SK-N-SH (cell line): ENCODE data around the gene NMT2. TPM values are rescaled to one million over a fixed set of nuclear protein-coding genes. Genes with fewer than 3 reads are reported as not detected.

Experiments
- CTCF ChIA-PET: fragments of 300-600, 350-600 bp; formaldehyde crosslinking; extraction: SDS; loops from one replicate; lab custom pipeline; 2021; lab: Yijun Ruan, JAX
- POLR2A ChIA-PET: fragments of 350-600 bp; sonication (Branson Sonifier 250); formaldehyde crosslinking; extraction: SDS; loops from one replicate; lab custom pipeline; 2020; ENCODE audit warnings: antibody characterized with exemption, inconsistent platforms; lab: Yijun Ruan, JAX
- DNase-seq: peaks from one replicate; pipeline ENCODE4 v3.0.0; 2012
- H2AFZ ChIP-seq: fragments of 200-600 bp; sonication (generic); 2 replicates; pipeline ENCODE4 v1.8.1; 2016; ENCODE audit warnings: antibody characterized with exemption, mild to moderate bottlenecking, low read depth
- H3F3A ChIP-seq: fragments of 200-600 bp; sonication (generic); replicated peaks from 2 replicates; pipeline ENCODE3; 2016; ENCODE audit warnings: antibody characterized with exemption, mild to moderate bottlenecking; ENCODE audit not compliant: insufficient read depth
- H3K27ac ChIP-seq, 2 experiments: fragments of 200-500 bp in 1 of 2; fragments of 200-600 bp in 1 of 2; sonication (Bioruptor generic) in 1 of 2; sonication (generic), shearing (Covaris generic) in 1 of 2; 2 replicates each; pipeline versions ENCODE4 v1.5.1 to v1.6.1; 2014 to 2016; ENCODE audit warnings: low read depth in 2 of 2, inconsistent platforms in 1 of 2, low read length in 1 of 2, mild to moderate bottlenecking in 1 of 2, mixed read lengths in 1 of 2
- H3K27me3 ChIP-seq: fragments of 200-600 bp; sonication (generic), shearing (Covaris generic); 2 replicates; pipeline ENCODE4 v1.6.1; 2016; ENCODE audit warnings: mixed run types; ENCODE audit not compliant: insufficient read depth
- H3K36me3 ChIP-seq, 2 experiments: fragments of 200-500 bp in 1 of 2; fragments of 200-600 bp in 1 of 2; sonication (Bioruptor generic) in 1 of 2; sonication (generic) in 1 of 2; replicated peaks in 1 of 2; 2 replicates each; pipeline versions ENCODE3 to v1.5.1; 2014 to 2016; ENCODE audit warnings: low read length in 1 of 2, mild to moderate bottlenecking in 1 of 2; ENCODE audit not compliant: insufficient read depth in 2 of 2, control insufficient read depth in 1 of 2
- H3K4me1 ChIP-seq, 2 experiments: fragments of 200-500 bp in 1 of 2; fragments of 200-600 bp in 1 of 2; sonication (Bioruptor generic) in 1 of 2; sonication (generic), shearing (Covaris generic) in 1 of 2; 2 replicates each; pipeline versions ENCODE4 v1.5.1 to v1.6.1; 2014 to 2016; ENCODE audit warnings: low read depth in 1 of 2, low read length in 1 of 2, mixed run types in 1 of 2; ENCODE audit not compliant: insufficient read depth in 2 of 2, control insufficient read depth in 1 of 2
- H3K4me2 ChIP-seq: fragments of 200-600 bp; sonication (generic), shearing (Covaris generic); 2 replicates; pipeline ENCODE4 v1.6.1; 2017; ENCODE audit warnings: mixed run types
- H3K4me3 ChIP-seq, 2 experiments: fragments of 200-500 bp in 1 of 2; fragments of 200-600 bp in 1 of 2; sonication (Bioruptor generic) in 1 of 2; sonication (generic), shearing (Covaris generic) in 1 of 2; 2 replicates each; pipeline versions ENCODE4 v1.5.1 to v1.8.1; 2014 to 2016; ENCODE audit warnings: low read depth in 2 of 2, inconsistent platforms in 1 of 2, low read length in 1 of 2, mild to moderate bottlenecking in 1 of 2, mixed read lengths in 1 of 2, moderate library complexity in 1 of 2
- H3K79me2 ChIP-seq: fragments of 200-600 bp; sonication (generic); 2 replicates; pipeline ENCODE4 v1.8.1; 2017; ENCODE audit warnings: mild to moderate bottlenecking; ENCODE audit not compliant: insufficient read depth
- H3K9ac ChIP-seq: fragments of 200-600 bp; sonication (generic); 2 replicates; pipeline ENCODE4 v1.6.1; 2017; ENCODE audit warnings: mixed run types
- H3K9me2 ChIP-seq: fragments of 200-600 bp; sonication (generic); 2 replicates; pipeline ENCODE4 v1.6.1; 2017; ENCODE audit warnings: mixed run types
- H3K9me3 ChIP-seq: fragments of 200-600 bp; sonication (generic); 2 replicates; pipeline ENCODE4 v1.6.1; 2017; ENCODE audit warnings: mixed run types, mild to moderate bottlenecking, moderate library complexity
- H4K20me1 ChIP-seq: fragments of 200-600 bp; sonication (generic); 2 replicates; pipeline ENCODE4 v1.6.1; 2017; ENCODE audit warnings: mild to moderate bottlenecking, mixed run types; ENCODE audit not compliant: insufficient read depth
- CHD2 ChIP-seq: fragments of 150-350 bp; IDR thresholded peaks from 2 replicates; pipeline ENCODE4 v1.6.1; 2018; ENCODE audit warnings: low read length; ENCODE audit not compliant: partially characterized antibody
- EP300 ChIP-seq, 2 experiments: IDR thresholded peaks; 2 replicates each; pipeline versions ENCODE4 v1.4.0 to v1.6.1; 2012; ENCODE audit warnings: borderline replicate concordance in 1 of 2, low read depth in 1 of 2, low read length in 1 of 2
- FOSL2 ChIP-seq: IDR thresholded peaks from 2 replicates; pipeline ENCODE4 v1.4.0; 2012; ENCODE audit warnings: low read depth, mild to moderate bottlenecking, moderate library complexity, borderline replicate concordance
- FOXJ3 ChIP-seq: sonication (generic); formaldehyde crosslinking; IDR thresholded peaks from 2 replicates; pipeline ENCODE4 v1.5.1; 2020; ENCODE audit warnings: mild to moderate bottlenecking, missing genetic modification reagents
- GABPA ChIP-seq: IDR thresholded peaks from 2 replicates; pipeline ENCODE4 v1.4.0; 2012; ENCODE audit warnings: low read depth, mild to moderate bottlenecking
- MEF2A ChIP-seq: IDR thresholded peaks from 2 replicates; pipeline ENCODE4 v1.4.0; 2012; ENCODE audit warnings: low read depth, borderline replicate concordance
- MXI1 ChIP-seq: IDR thresholded peaks from 2 replicates; pipeline ENCODE4 v1.6.1; 2012; ENCODE audit warnings: mild to moderate bottlenecking, low read depth, low read length, improper control_type of control experiment
- RAD21 ChIP-seq: IDR thresholded peaks from 2 replicates; pipeline ENCODE4 v1.6.1; 2012; ENCODE audit warnings: mild to moderate bottlenecking, low read length
- RFX5 ChIP-seq: IDR thresholded peaks from 2 replicates; pipeline ENCODE4 v1.6.1; 2012; ENCODE audit warnings: mild to moderate bottlenecking, improper control_type of control experiment, low read length
- SIN3A ChIP-seq: IDR thresholded peaks from 2 replicates; pipeline ENCODE4 v1.6.1; 2012; ENCODE audit warnings: low read depth, mild to moderate bottlenecking, low read length, moderate library complexity, borderline replicate concordance
- SMC3 ChIP-seq: IDR thresholded peaks from 2 replicates; pipeline ENCODE4 v1.6.1; 2012; ENCODE audit warnings: low read depth, low read length, improper control_type of control experiment
- TAF1 ChIP-seq: IDR thresholded peaks from 2 replicates; pipeline ENCODE4 v1.6.1; 2012; ENCODE audit warnings: low read depth, mild to moderate bottlenecking, low read length, moderate library complexity, borderline replicate concordance
- whole genome bisulfite sequencing: methylation state at CpG from one replicate; pipeline ENCODE4 v1.1.6; 2017; ENCODE audit warnings: low lambda C conversion rate; 5-methylcytosine and 5-hydroxymethylcytosine counted together
- polyA plus RNA-seq, 3 experiments: library from polyadenylated mRNA; depleted of rRNA; stranded (reverse); fragments of >200 nt; gene quantifications; 2 replicates each; pipeline ENCODE4 v1.2.3, GENCODE V29; 2012
- TF ChIP-seq, protein P1 (sequence below): fragments of 150-350 bp; IDR thresholded peaks from 2 replicates; pipeline ENCODE4 v1.6.1; 2017; ENCODE audit warnings: antibody characterized with exemption, low read length, low read depth, borderline replicate concordance

NMT2 gene
- polyA plus RNA-seq, 1 of the 3 experiments (the other 2 are of a cell fraction): 25.9 TPM

DNA sequence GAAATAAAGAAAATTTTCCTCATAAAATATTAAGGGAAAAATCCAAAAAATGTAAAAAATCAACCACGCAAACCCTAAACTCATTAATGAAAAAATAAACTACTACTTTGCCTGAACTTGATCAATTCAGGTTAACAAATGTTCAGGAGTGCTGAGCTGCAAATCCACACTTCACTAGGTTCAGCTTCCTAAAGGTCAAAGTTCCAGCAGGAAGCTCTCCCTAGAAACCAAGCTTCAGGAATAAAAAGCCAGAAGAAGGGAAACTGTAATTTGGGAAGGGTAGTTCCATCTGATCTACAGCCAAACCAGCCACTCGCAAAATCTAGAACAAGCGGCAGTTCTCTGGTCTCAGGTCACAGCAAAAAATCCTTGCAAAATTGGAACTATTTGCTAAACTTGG lies 7.8 kb upstream of the NMT2 start:
- Histone ChIP-seq H3K4me3 (no peak overlapping the region), H3K9me2 (no peaks in the 10 kb centered on the region), H4K20me1 (no peaks in the 10 kb centered on the region), H3K27me3 (no peaks in the 10 kb centered on the region), H3K4me1 (no peaks in the 10 kb centered on the region), H3F3A (no peaks in the 10 kb centered on the region), H2AFZ (no peak overlapping the region), H3K9me3 (no peaks in the 10 kb centered on the region), H3K79me2 (no peaks in the 10 kb centered on the region), H3K27ac (no peak overlapping the region), H3K9ac (no peak overlapping the region), H3K4me2 (no peak overlapping the region), H3K36me3 (no peaks in the 10 kb centered on the region)
- WGBS: 96% methylated on average over 3 of the region's 3 CpGs
- ChIA-PET CTCF (interaction anchor here (0.9 kb wide), 1 partner anchor 9 kb away, joined by 3 read pairs; no protein-coding TSS in a partner anchor), POLR2A (no interaction called here)
- TF ChIP-seq CHD2 (no peak), EP300 (IDR thresholded peaks at IDR 0.05; ENCODE audit: borderline replicate concordance in 1 of 2, low read depth in 1 of 2, low read length in 1 of 2) (no peak), MEF2A (no peak), TAF1 (no peak), RAD21 (no peak), SIN3A (no peak), GABPA (no peak), MXI1 (no peak), RFX5 (no peak), SMC3 (no peak), FOXJ3 (CRISPR knock-in tag) (no peak)
- TF ChIP-seq, protein P1, sequence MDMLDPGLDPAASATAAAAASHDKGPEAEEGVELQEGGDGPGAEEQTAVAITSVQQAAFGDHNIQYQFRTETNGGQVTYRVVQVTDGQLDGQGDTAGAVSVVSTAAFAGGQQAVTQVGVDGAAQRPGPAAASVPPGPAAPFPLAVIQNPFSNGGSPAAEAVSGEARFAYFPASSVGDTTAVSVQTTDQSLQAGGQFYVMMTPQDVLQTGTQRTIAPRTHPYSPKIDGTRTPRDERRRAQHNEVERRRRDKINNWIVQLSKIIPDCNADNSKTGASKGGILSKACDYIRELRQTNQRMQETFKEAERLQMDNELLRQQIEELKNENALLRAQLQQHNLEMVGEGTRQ: no peak
- DNase-seq: no peak

DNA sequence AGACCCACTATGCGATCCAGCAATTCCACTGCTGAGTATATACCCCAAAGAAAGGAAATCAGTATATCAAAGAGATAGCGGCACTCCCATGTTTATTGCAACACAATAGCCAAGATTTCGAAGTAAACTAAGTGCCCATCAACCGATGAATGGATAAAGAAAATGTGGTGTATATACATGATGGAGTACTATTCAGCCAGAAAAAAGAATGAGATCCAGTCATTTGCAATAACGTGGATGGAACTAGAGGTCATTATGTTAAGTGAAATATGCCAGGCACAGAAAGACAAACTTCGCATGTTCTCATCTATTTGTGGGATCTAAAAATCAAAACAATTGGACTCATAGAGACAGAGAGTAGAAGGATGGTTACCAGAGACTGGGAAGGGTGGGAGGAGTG lies 7.1 kb upstream of the NMT2 start:
- POLR2A ChIA-PET: no interaction called here
- H3K79me2 ChIP-seq: no peaks in the 10 kb centered on the region
- no peak overlapping the region for H2AFZ ChIP-seq
- no peak overlapping the region for H3K9ac ChIP-seq
- no peaks in the 10 kb centered on the region for H3K9me2 ChIP-seq
- no peak overlapping the region for H3K4me2 ChIP-seq
- no peaks in the 10 kb centered on the region for H3K27me3 ChIP-seq
- no peak for TF ChIP-seq FOSL2
- CTCF ChIA-PET: no interaction called here
- H3F3A ChIP-seq: no peaks in the 10 kb centered on the region
- no peak overlapping the region for H3K4me3 ChIP-seq
- no peaks in the 10 kb centered on the region; a peak in 1 of 4 replicates for H3K4me1 ChIP-seq
- WGBS: 82% methylated on average over 6 of the region's 6 CpGs
- H3K36me3 ChIP-seq: no peaks in the 10 kb centered on the region
- no peak overlapping the region for H3K27ac ChIP-seq
- no peaks in the 10 kb centered on the region for H4K20me1 ChIP-seq
- no peaks in the 10 kb centered on the region for H3K9me3 ChIP-seq
- DNase-seq: no peak
